Aorta (tissue), 5 donors: Measurements from ENCODE around the gene ERMP1. TPM values are rescaled to one million over a fixed set of nuclear protein-coding genes. Genes with fewer than 3 reads are reported as not detected.

Experiments used
- ATAC-seq: fragments of 200-7000 bp; cut with Tn5 transposase; one replicate; pipeline ENCODE4 v1.9.1; 2022; ENCODE audit warnings: moderate library complexity; ENCODE audit not compliant: low FRiP score
- DNase-seq, 2 donors: peaks; one replicate each; pipeline ENCODE4 v3.0.0-alpha.2; 2020
- H3K27ac ChIP-seq, 2 donors: one replicate each; pipeline ENCODE4 v1.5.1; 2013; ENCODE audit warnings: low read length in 2 of 2, mild to moderate bottlenecking in 2 of 2, moderate library complexity in 2 of 2, control low read depth in 1 of 2, inconsistent platforms in 1 of 2, low read depth in 1 of 2
- H3K27me3 ChIP-seq, 2 donors: one replicate each; pipeline ENCODE4 v1.6.1; 2013; ENCODE audit warnings: control low read depth in 1 of 2, low read length in 1 of 2, mild to moderate bottlenecking in 1 of 2, moderate library complexity in 1 of 2; ENCODE audit not compliant: insufficient read depth in 2 of 2, control insufficient read depth in 1 of 2
- H3K36me3 ChIP-seq, 2 donors: one replicate each; pipeline ENCODE4 v1.6.1; 2013; ENCODE audit warnings: control low read depth in 1 of 2, low read length in 1 of 2, mild to moderate bottlenecking in 1 of 2; ENCODE audit not compliant: insufficient read depth in 2 of 2, control insufficient read depth in 1 of 2
- H3K4me1 ChIP-seq, 2 donors: one replicate each; pipeline ENCODE4 v1.6.1; 2013; ENCODE audit warnings: low read length in 2 of 2, control low read depth in 1 of 2, mild to moderate bottlenecking in 1 of 2, moderate library complexity in 1 of 2; ENCODE audit not compliant: insufficient read depth in 2 of 2, control insufficient read depth in 1 of 2
- H3K4me3 ChIP-seq, 2 donors: one replicate each; pipeline ENCODE4 v1.5.1; 2013; ENCODE audit warnings: low read length in 2 of 2, control low read depth in 1 of 2, mild to moderate bottlenecking in 1 of 2
- H3K9me3 ChIP-seq: one replicate; pipeline ENCODE4 v1.6.1; 2013; ENCODE audit warnings: mild to moderate bottlenecking, low read length; ENCODE audit not compliant: control insufficient read depth
- WGBS, 2 donors: extraction: QIAGEN DNeasy Blood & Tissue Kit; methylation state at CpG; one replicate each; pipeline ENCODE4 v1.1.7; 2013; 5-methylcytosine and 5-hydroxymethylcytosine counted together
- intact Hi-C, 2 donors: fragments of 100-400 bp; cut with DNase I; formaldehyde crosslinking; loops; one replicate each; pipeline versions ENCODE4 v1.14.2 to v1.15.0; 2022
- polyA plus RNA-seq, 2 donors: library from polyadenylated mRNA; stranded (reverse); fragments of 200-250 nt; gene quantifications; one replicate each; pipeline ENCODE4 v1.2.3, GENCODE V29; 2013
- total RNA-seq, 2 donors: library from RNA; stranded (reverse); fragmentation: NEBNext Ultra II Directional; extraction: Animal tissue kit (Norgen Biotek cat#: 25700); gene quantifications; one replicate each; pipeline ENCODE4 v1.2.1, GENCODE V29; 2021
- donor health status: healthy with polysubstance abuse.
- donor health status: Bipolar disorder and iron deficiency.
- donor health status: DM: no; HTN: no; CAD: no.
- donor health status: DM: no; HTN: no; CAD: no.
- donor health status: DM: yes; HTN: yes; CAD: no.

The ERMP1 gene
- total and polyA plus RNA-seq, 4 donors: 2.5 to 11.2 (median 5.5) TPM

- DNase-seq (no peak), ATAC-seq (no peak)
- Histone ChIP-seq H3K27ac (no peak overlapping the region), H3K36me3 (peaks cover 0 to 1% of the 10 kb centered on the region in 2 donors), H3K9me3 (no peaks in the 10 kb centered on the region), H3K27me3 (no peaks in the 10 kb centered on the region), H3K4me3 (no peak overlapping the region), H3K4me1 (no peaks in the 10 kb centered on the region)
- intact Hi-C loops: no loop called here
- 64 to 73% methylated on average over 4 of the region's 4 CpGs for WGBS, 2 donors
Measured at GRCh38 chr9:5872511-5872910, 39.6 kb upstream of the ERMP1 start.

DNA sequence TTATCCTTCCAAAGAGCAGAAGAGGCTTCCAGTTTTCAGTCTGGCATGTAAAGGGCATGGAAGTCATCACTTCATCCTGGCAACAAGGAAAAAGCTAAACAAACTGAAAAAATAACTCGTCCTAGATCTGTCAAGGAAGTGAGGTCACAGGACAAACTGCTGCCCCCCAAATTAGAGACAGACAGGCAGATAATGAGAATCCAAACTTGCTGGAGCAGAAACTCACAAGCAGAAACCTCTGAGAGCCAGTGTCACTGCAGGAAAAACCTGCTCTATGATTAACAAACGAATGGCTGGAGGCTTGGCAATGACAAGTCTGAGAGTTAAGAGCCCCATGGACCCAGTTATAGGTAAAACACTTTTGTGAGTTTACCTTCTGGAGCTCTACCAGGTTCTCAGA is 38.9 kb upstream of the ERMP1 start:
- H3K27me3 ChIP-seq: no peaks in the 10 kb centered on the region
- 53 to 57% methylated on average over 2 of the region's 2 CpGs for WGBS, 2 donors
- DNase-seq: no peak
- no peaks in the 10 kb centered on the region for H3K9me3 ChIP-seq
- no peak for ATAC-seq
- H3K4me1 ChIP-seq: no peaks in the 10 kb centered on the region
- peaks cover 0 to 1% of the 10 kb centered on the region in 2 donors for H3K36me3 ChIP-seq
- H3K4me3 ChIP-seq: no peak overlapping the region
- H3K27ac ChIP-seq: no peak overlapping the region
- intact Hi-C loops: no loop called here

DNA sequence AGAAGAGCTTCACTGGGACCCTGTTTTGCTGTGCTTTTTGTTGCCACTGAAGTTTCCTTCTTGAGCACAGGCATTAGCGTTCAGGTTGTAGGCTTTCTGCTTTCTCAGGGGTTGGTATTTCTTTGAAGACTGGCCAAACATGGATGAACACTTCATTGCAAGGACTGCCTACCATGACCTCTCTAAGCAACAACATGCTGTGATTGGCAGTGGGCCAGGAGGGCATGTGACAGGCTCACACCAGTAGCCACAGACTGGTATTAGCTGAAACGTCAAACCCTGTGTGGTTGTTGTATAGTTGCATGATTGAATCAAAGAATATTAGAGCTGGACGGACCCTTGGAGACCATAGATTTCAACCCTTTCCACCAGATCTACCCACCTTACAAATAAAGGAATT is 37.8 kb upstream of the ERMP1 start:
- no peak for ATAC-seq
- Histone ChIP-seq H3K4me1 (no peaks in the 10 kb centered on the region), H3K9me3 (no peaks in the 10 kb centered on the region), H3K4me3 (no peak overlapping the region), H3K36me3 (no peaks in the 10 kb centered on the region), H3K27ac (no peak overlapping the region), H3K27me3 (no peaks in the 10 kb centered on the region)
- intact Hi-C loops: no loop called here
- WGBS, 2 donors: 73 to 74% methylated on average over 3 of the region's 3 CpGs
- DNase-seq: no peak

GRCh38 chr9:5870020-5870339 is 37.1 kb upstream of the ERMP1 start:
- H3K4me1 ChIP-seq: no peaks in the 10 kb centered on the region
- H3K9me3 ChIP-seq: no peaks in the 10 kb centered on the region
- H3K4me3 ChIP-seq: no peak overlapping the region
- no peaks in the 10 kb centered on the region for H3K36me3 ChIP-seq
- intact Hi-C loops: no loop called here
- H3K27me3 ChIP-seq: no peaks in the 10 kb centered on the region
- ATAC-seq (no peak), DNase-seq (no peak)
- 78 to 85% methylated on average over 2 of the region's 2 CpGs for WGBS, 2 donors
- H3K27ac ChIP-seq: no peak overlapping the region

- no peak for DNase-seq
- Histone ChIP-seq H3K27ac (no peak overlapping the region), H3K4me3 (no peak overlapping the region), H3K27me3 (no peaks in the 10 kb centered on the region), H3K9me3 (no peaks in the 10 kb centered on the region), H3K4me1 (no peaks in the 10 kb centered on the region), H3K36me3 (no peaks in the 10 kb centered on the region)
- ATAC-seq: no peak
- WGBS, 2 donors: 85 to 90% methylated on average over 3 of the region's 3 CpGs
- intact Hi-C loops: no loop called here
Measured at GRCh38 chr9:5869315-5870019, 36.5 kb upstream of the ERMP1 start.

DNA sequence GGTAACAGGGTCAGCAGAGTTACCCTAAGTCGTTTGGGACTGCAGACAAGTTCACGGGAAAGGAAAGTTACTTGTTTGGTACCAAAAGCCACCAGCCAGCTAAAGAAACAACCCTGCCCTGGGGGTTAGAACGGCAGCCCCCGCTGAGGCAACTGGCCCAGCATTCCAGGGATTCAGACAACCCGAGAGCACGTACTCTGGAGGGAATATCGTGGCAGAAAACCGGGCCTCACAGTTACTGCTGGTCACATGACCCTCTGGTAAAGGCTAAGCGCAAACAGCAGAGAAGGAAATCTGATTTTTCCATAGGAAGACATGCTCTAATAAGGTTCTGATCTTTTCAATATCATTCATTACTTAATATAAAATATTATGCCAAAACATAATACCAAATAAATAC is 35.3 kb upstream of the ERMP1 start:
- H3K4me1 ChIP-seq: no peaks in the 10 kb centered on the region
- no peaks in the 10 kb centered on the region for H3K27me3 ChIP-seq
- ATAC-seq (no peak), DNase-seq (no peak)
- intact Hi-C loops: no loop called here
- H3K27ac ChIP-seq: no peak overlapping the region
- H3K36me3 ChIP-seq: no peaks in the 10 kb centered on the region
- WGBS, 2 donors: 57% methylated on average over 9 of the region's 9 CpGs
- H3K4me3 ChIP-seq: no peak overlapping the region
- no peaks in the 10 kb centered on the region for H3K9me3 ChIP-seq

- H3K36me3 ChIP-seq: no peaks in the 10 kb centered on the region
- intact Hi-C loops: no loop called here
- H3K4me1 ChIP-seq: no peaks in the 10 kb centered on the region
- H3K4me3 ChIP-seq: no peak overlapping the region
- H3K27ac ChIP-seq: no peak overlapping the region
- H3K27me3 ChIP-seq: no peaks in the 10 kb centered on the region
- no peaks in the 10 kb centered on the region for H3K9me3 ChIP-seq
- DNase-seq (no peak), ATAC-seq (no peak)
- 91 to 96% methylated on average over 3 of the region's 3 CpGs for WGBS, 2 donors
Measured at GRCh38 chr9:5866685-5867084, 33.8 kb upstream of the ERMP1 start.

DNA sequence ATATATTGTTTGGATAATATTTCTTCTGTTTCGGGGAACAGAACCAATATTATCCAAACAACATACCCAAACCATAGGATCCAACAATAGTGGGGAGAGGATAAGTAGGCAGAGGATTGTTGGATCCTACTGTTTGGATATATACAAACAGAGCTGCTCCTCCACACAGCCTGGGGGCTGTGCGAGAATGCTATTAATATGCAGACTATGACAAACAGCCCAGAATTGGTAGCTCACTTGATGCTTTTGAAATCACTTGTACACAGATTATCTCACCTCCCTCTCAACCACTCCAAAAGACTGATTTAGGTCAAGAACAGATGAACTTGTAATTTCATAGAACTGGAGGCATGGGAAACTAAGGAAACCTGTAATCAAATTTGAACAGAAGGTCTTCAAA is 33.4 kb upstream of the ERMP1 start:
- no peaks in the 10 kb centered on the region for H3K36me3 ChIP-seq
- H3K27me3 ChIP-seq: no peaks in the 10 kb centered on the region
- 96 to 98% methylated on average over 2 of the region's 2 CpGs for WGBS, 2 donors
- no peak overlapping the region for H3K4me3 ChIP-seq
- DNase-seq (no peak), ATAC-seq (no peak)
- intact Hi-C loops: no loop called here
- H3K4me1 ChIP-seq: no peaks in the 10 kb centered on the region
- no peak overlapping the region for H3K27ac ChIP-seq
- no peaks in the 10 kb centered on the region for H3K9me3 ChIP-seq

- DNase-seq: no peak
- WGBS, 2 donors: 80 to 83% methylated on average over 4 of the region's 4 CpGs
- H3K9me3 ChIP-seq: no peaks in the 10 kb centered on the region
- ATAC-seq: no peak
- no peaks in the 10 kb centered on the region for H3K4me1 ChIP-seq
- H3K27ac ChIP-seq: no peak overlapping the region
- no peak overlapping the region for H3K4me3 ChIP-seq
- intact Hi-C loops: no loop called here
- H3K27me3 ChIP-seq: no peaks in the 10 kb centered on the region
- no peaks in the 10 kb centered on the region for H3K36me3 ChIP-seq
Measured at GRCh38 chr9:5864446-5864845, 31.5 kb upstream of the ERMP1 start.
